NCI-H2196 (cell line): ENCODE results near the gene TGFBR1.
"Not testable (repeated sequence)": the region's sequence is repeated elsewhere in the genome, so short reads cannot be mapped to it uniquely, and the experiment has no call there.

Experiments
- DNase-seq: peaks from one replicate; lab custom pipeline; 2025; ENCODE audit not compliant: unreplicated experiment; lab: John Stamatoyannopoulos, UW

The TGFBR1 gene

GRCh38 chr9:99184475-99185347 lies 79.8 kb downstream of the TGFBR1 start:
- DNase-seq: peak; percentile 84

- no peak for DNase-seq
These were observed 80.4 kb downstream of the TGFBR1 start for GRCh38 chr9:99185348-99185632.

- no peak for DNase-seq
These were observed 81.0 kb downstream of the TGFBR1 start for GRCh38 chr9:99185934-99186333.

- no peak for DNase-seq
These were observed 82.4 kb downstream of the TGFBR1 start for GRCh38 chr9:99187311-99187710.

GRCh38 chr9:99189186-99189585 lies 84.3 kb downstream of the TGFBR1 start:
- no peak for DNase-seq

- DNase-seq: no peak
These were observed 85.1 kb downstream of the TGFBR1 start for GRCh38 chr9:99189887-99190596.

GRCh38 chr9:99190597-99191283 lies 85.8 kb downstream of the TGFBR1 start:
- DNase-seq: no peak

- DNase-seq: no peak
These were observed 88.0 kb downstream of the TGFBR1 start for GRCh38 chr9:99192786-99193465.

- no peak for DNase-seq
These were observed 88.5 kb downstream of the TGFBR1 start for GRCh38 chr9:99193466-99193821.

GRCh38 chr9:99196484-99196883 lies 91.6 kb downstream of the TGFBR1 start:
- DNase-seq: not testable (repeated sequence)

- no peak for DNase-seq
These were observed 92.3 kb downstream of the TGFBR1 start for GRCh38 chr9:99197124-99197630.

- no peak for DNase-seq
These were observed 93.1 kb downstream of the TGFBR1 start for GRCh38 chr9:99197987-99198386.

- DNase-seq: no peak
These were observed 95.1 kb downstream of the TGFBR1 start for GRCh38 chr9:99199938-99200539.

GRCh38 chr9:99201603-99202002 lies 96.7 kb downstream of the TGFBR1 start:
- no peak for DNase-seq
